ENCODE measurements around the gene OR52M1. TPM values are rescaled to one million over a fixed set of nuclear protein-coding genes. Genes with fewer than 3 reads are reported as not detected.

Gene OR52M1
- total RNA-seq, 6 donors from 2014 or later: not detected

GRCh38 chr11:4580124-4580523 lies 35.1 kb downstream of the OR52M1 start:
- no peaks in the 10 kb centered on the region for H3K36me3 ChIP-seq
- H3K4me3 ChIP-seq: no peak overlapping the region
- H3K27ac ChIP-seq: no peak overlapping the region
- no peak for ATAC-seq (ENCODE audit: low FRiP score in 2 of 2)
- no peaks in the 10 kb centered on the region for H3K27me3 ChIP-seq
- no peak for DNase-seq
- no peaks in the 10 kb centered on the region for H3K9me3 ChIP-seq
- 80 to 81% methylated on average over 1 of the region's 1 CpG for WGBS, 2 donors
- TF ChIP-seq POLR2AphosphoS5 (IDR thresholded peaks at IDR 0.05) (no peak), CTCF (IDR thresholded peaks at IDR 0.05) (no peak)
- H3K4me1 ChIP-seq: no peaks in the 10 kb centered on the region

- ATAC-seq (ENCODE audit: low FRiP score in 2 of 2) (no peak), DNase-seq (no peak)
- Histone ChIP-seq H3K27ac (no peak within 1 kb of the TSS), H3K4me3 (no peak within 1 kb of the TSS), H3K36me3 (no peaks in the 10 kb centered on the region), H3K27me3 (no peaks in the 10 kb centered on the region), H3K4me1 (no peaks in the 10 kb centered on the region), H3K9me3 (no peaks in the 10 kb centered on the region)
- TF ChIP-seq EP300 (IDR thresholded peaks at IDR 0.05) (no peak), POLR2A (IDR thresholded peaks at IDR 0.05) (no peak), CTCF (IDR thresholded peaks at IDR 0.05) (no peak), POLR2AphosphoS5 (IDR thresholded peaks at IDR 0.05) (no peak)
Measured at GRCh38 chr11:4581443-4581842, 36.5 kb downstream of the OR52M1 start, which contains the start of gene OR52I2. Gene OR52I2, plus strand, starts transcription at chr11:4581743.

- TF ChIP-seq POLR2AphosphoS5 (IDR thresholded peaks at IDR 0.05) (no peak), EP300 (IDR thresholded peaks at IDR 0.05) (no peak), POLR2A (IDR thresholded peaks at IDR 0.05) (no peak), CTCF (IDR thresholded peaks at IDR 0.05) (no peak)
- H3K4me1 ChIP-seq: no peaks in the 10 kb centered on the region
- no peak overlapping the region for H3K27ac ChIP-seq
- H3K9me3 ChIP-seq: no peaks in the 10 kb centered on the region
- H3K27me3 ChIP-seq: no peaks in the 10 kb centered on the region
- DNase-seq: no peak
- no peak overlapping the region for H3K4me3 ChIP-seq
- no peak for ATAC-seq (ENCODE audit: low FRiP score in 2 of 2)
- H3K36me3 ChIP-seq: no peaks in the 10 kb centered on the region
- WGBS, 2 donors: 55 to 59% methylated on average over 3 of the region's 3 CpGs
Measured at GRCh38 chr11:4589017-4589416, 44.0 kb downstream of the OR52M1 start.

- DNase-seq (no peak), ATAC-seq (ENCODE audit: low FRiP score in 2 of 2) (no peak)
- Histone ChIP-seq H3K4me1 (no peaks in the 10 kb centered on the region), H3K9me3 (no peaks in the 10 kb centered on the region), H3K36me3 (peaks cover 4 to 14% (median 6%) of the 10 kb centered on the region in 4 donors), H3K27me3 (no peaks in the 10 kb centered on the region), H3K27ac (no peak within 1 kb of the TSS), H3K4me3 (no peak within 1 kb of the TSS)
- WGBS, 2 donors: 91 to 96% methylated on average over 1 of the region's 1 CpG
- TF ChIP-seq POLR2A (IDR thresholded peaks at IDR 0.05) (no peak), EP300 (IDR thresholded peaks at IDR 0.05) (no peak), CTCF (IDR thresholded peaks at IDR 0.05) (no peak), POLR2AphosphoS5 (IDR thresholded peaks at IDR 0.05) (no peak)
Measured at GRCh38 chr11:4593739-4594138, 48.7 kb downstream of the OR52M1 start, which contains the start of gene OR52I1. Gene OR52I1, plus strand, starts transcription at chr11:4594039. Its CDS starts 0 bp downstream, at chr11:4594039.

Other genes starting within 250 kb of the OR52M1 start
- not detected for gene OR52B4, start 176.8 kb upstream of the OR52M1 start, total RNA-seq
- 10 to 100 TPM; 17.1 to 40.7 (median 21.8) TPM for gene TRIM21, start 151.5 kb upstream of the OR52M1 start, total RNA-seq
- not detected for gene OR52K2, start 95.9 kb upstream of the OR52M1 start, total RNA-seq
- gene OR52K1, start 62.5 kb upstream of the OR52M1 start, total RNA-seq: under 1 TPM in 3 of 6 donors, not detected in 3; 0.03 to 0.22 (median 0.03) TPM
- not detected for gene OR52I2, start 36.6 kb downstream of the OR52M1 start, total RNA-seq
- gene OR52I1, start 48.8 kb downstream of the OR52M1 start, total RNA-seq: not detected
- 10 to 100 TPM in 5 of 6 donors, 1 to 10 TPM in 1; 8.7 to 21.6 (median 13.1) TPM for gene TRIM68, start 63.0 kb downstream of the OR52M1 start, total RNA-seq
- not detected for gene OR51D1, start 92.3 kb downstream of the OR52M1 start, total RNA-seq
- not detected for gene OR51E1, start 98.8 kb downstream of the OR52M1 start, total RNA-seq
- gene OR51E2, start 152.7 kb downstream of the OR52M1 start, total RNA-seq: not detected
- gene MMP26, start 159.6 kb downstream of the OR52M1 start, total RNA-seq: not detected
- not detected for gene OR51F1, start 224.7 kb downstream of the OR52M1 start, total RNA-seq

Measured in upper lobe of left lung (tissue), 6 donors.